Fibroblast of gingiva (primary cell): ENCODE measurements around the gene DNAJA4.

Experiments used
- DNase-seq: peaks from one replicate; pipeline ENCODE4 v3.0.0-alpha.2; 2011; ENCODE audit warnings: low read depth

The DNAJA4 gene

GRCh38 chr15:78315686-78316282 is 51.4 kb downstream of the DNAJA4 start:
- no peak for DNase-seq

- DNase-seq = no peak
Observed at GRCh38 chr15:78316283-78317083, 52.1 kb downstream of the DNAJA4 start.

- no peak for DNase-seq
Observed at GRCh38 chr15:78317145-78317836, 52.9 kb downstream of the DNAJA4 start.

DNA sequence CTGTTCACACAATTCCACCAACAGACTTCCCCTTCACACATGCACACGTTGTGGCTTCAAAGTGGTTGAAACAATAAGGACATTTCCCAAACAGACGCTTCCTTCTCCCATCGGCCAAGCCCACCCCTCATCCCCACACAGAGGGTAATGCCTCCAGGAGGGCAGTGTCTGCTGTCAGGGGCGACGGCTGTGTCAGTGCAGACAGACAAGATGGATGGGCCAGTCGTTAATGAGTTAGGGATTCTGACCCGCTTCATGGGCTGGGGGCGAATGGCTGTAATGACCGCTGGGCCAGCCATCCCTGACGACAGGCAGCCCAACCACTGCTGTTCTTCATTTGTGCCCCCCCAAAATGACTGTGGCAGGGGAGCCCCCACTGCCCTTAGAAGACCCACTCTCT is 55.2 kb downstream of the DNAJA4 start:
- DNase-seq = no peak

DNA sequence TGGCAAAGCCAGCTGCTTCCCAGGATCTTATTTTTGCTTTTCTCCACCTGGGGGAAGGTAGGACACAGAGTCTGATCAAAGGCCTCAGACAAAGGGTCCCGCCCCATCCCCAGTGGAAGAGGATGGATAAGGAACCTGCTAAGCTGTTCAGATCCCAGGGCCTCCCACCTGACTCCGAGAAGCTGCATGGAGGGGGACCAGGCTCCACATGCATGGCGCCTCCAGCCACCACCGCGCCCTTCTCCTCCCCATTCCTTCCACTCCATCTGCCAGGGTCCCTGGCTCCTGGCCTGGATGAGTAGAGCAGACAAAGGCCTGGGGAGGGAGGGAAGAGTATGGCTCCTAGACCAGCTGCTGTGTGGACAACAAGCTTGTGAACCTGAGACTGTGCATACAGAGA is 55.8 kb downstream of the DNAJA4 start:
- DNase-seq = no peak

GRCh38 chr15:78321041-78321570 is 56.7 kb downstream of the DNAJA4 start:
- DNase-seq = no peak

GRCh38 chr15:78321786-78322185 is 57.4 kb downstream of the DNAJA4 start:
- DNase-seq = no peak

- DNase-seq = peak; percentile 38
Observed at GRCh38 chr15:78322243-78322642, 57.9 kb downstream of the DNAJA4 start.

- DNase-seq = no peak
Observed at GRCh38 chr15:78322724-78323521, 58.6 kb downstream of the DNAJA4 start.

- no peak for DNase-seq
Observed at GRCh38 chr15:78323693-78324092, 59.3 kb downstream of the DNAJA4 start.

DNA sequence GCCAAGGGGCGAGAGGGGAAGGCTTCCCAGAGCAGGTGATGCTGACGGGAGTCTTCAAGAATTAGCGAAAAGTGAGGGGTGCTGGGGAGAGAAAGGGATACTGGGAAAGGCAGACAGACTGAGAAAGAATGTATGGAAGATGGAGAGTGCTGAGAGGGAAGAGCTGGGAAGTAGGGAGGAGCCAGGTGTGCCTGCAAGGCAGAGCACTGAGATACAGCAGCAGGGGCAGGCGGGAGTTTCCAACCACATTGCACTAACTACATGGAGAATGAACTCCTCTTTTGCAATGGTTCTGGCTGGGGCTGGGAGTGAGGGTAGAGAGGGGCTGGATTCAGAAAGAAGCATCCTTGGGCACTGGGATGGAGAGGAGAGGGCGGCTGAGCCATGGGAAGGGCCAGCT is 59.8 kb downstream of the DNAJA4 start:
- no peak for DNase-seq

- peak; percentile 14 for DNase-seq
Observed at GRCh38 chr15:78325092-78325843, 60.9 kb downstream of the DNAJA4 start.

- DNase-seq = peak; percentile 74
Observed at GRCh38 chr15:78327466-78327865, 63.1 kb downstream of the DNAJA4 start.

DNA sequence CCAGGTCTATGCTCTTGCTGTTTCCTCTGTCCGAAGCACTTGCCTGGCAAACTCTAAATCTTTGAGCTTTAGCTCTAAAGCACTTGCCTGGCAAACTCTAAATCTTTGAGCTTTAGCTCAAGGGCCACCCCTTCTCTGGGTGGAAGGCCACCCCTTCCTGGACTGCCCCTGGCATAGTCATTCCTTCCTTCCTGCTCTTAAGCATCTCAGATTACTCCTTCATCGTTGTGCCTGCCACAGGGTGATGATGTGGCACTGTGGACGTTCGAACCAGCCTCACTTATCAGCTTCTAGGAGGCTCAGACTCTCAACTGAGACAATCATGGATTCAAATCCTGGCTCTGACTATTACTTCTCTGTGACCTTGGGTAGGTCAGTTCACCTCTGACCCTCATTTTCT is 65.3 kb downstream of the DNAJA4 start:
- DNase-seq = no peak
